Neural progenitor cell (in vitro differentiated cells): ENCODE measurements around the gene ERV3-1.
"Not testable (repeated sequence)": the region's sequence is repeated elsewhere in the genome, so short reads cannot be mapped to it uniquely, and the experiment has no call there.

Experiments
- EZH2 ChIP-seq: fragments of 200-600 bp; sonication (generic); IDR thresholded peaks from 2 replicates; pipeline ENCODE4 v1.6.1; 2017; ENCODE audit warnings: antibody characterized with exemption, mild to moderate bottlenecking, moderate library complexity
- EZH2phosphoT487 ChIP-seq: fragments of 200-600 bp; sonication (generic); IDR thresholded peaks from 2 replicates; pipeline ENCODE4 v1.6.1; 2017; ENCODE audit warnings: antibody characterized with exemption
- TF ChIP-seq, protein P1 (sequence below): fragments of 200-600 bp; sonication (generic); IDR thresholded peaks from 2 replicates; pipeline ENCODE4 v1.5.1; 2017; ENCODE audit warnings: antibody characterized with exemption, mild to moderate bottlenecking

DNA sequence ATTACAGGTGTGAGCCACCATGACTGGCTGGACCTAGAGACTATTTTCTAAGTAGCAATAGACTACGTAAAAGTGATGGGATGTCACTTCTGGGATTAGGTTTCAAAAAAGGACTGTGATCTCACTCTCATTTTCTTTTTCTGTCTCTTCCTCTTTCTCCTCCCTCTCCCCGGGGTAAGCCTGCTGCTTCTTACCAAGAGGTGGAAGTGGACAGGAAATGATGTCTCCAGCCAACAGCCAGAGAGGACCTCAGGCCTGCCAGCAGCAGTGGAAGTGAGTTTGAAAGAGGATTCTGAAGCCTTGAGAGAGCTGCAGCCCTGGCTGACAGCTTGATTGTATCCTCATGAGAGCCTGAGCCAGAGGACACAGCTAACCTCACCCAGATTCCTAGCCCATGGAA lies 30.0 kb upstream of the ERV3-1 start:
- TF ChIP-seq EZH2phosphoT487, EZH2: not testable (repeated sequence)
- TF ChIP-seq, protein P1, sequence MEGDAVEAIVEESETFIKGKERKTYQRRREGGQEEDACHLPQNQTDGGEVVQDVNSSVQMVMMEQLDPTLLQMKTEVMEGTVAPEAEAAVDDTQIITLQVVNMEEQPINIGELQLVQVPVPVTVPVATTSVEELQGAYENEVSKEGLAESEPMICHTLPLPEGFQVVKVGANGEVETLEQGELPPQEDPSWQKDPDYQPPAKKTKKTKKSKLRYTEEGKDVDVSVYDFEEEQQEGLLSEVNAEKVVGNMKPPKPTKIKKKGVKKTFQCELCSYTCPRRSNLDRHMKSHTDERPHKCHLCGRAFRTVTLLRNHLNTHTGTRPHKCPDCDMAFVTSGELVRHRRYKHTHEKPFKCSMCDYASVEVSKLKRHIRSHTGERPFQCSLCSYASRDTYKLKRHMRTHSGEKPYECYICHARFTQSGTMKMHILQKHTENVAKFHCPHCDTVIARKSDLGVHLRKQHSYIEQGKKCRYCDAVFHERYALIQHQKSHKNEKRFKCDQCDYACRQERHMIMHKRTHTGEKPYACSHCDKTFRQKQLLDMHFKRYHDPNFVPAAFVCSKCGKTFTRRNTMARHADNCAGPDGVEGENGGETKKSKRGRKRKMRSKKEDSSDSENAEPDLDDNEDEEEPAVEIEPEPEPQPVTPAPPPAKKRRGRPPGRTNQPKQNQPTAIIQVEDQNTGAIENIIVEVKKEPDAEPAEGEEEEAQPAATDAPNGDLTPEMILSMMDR = not testable (repeated sequence)
